GM23338 (cell line): Measurements from ENCODE around the gene KNOP1. TPM values are rescaled to one million over a fixed set of nuclear protein-coding genes. Genes with fewer than 3 reads are reported as not detected.

ENCODE experiments used
- ATAC-seq: fragments of 200-7000 bp; cut with Tn5 transposase; 3 replicates; pipeline ENCODE4 v1.9.1; 2020
- DNase-seq: peaks from one replicate; pipeline ENCODE4 v3.0.0-alpha.2; 2015; ENCODE audit warnings: low spot score
- H2AFZ ChIP-seq: fragments of 200-600 bp; sonication (generic); 2 replicates; pipeline ENCODE4 v1.8.0; 2016; ENCODE audit warnings: antibody characterized with exemption, mild to moderate bottlenecking, moderate library complexity
- H3F3A ChIP-seq: fragments of 200-600 bp; sonication (generic); replicated peaks from 2 replicates; pipeline ENCODE4 v1.8.0; 2017; ENCODE audit warnings: antibody characterized with exemption, mixed run types, low read depth
- H3K27ac ChIP-seq: fragments of 200-600 bp; sonication (generic); 2 replicates; pipeline ENCODE4 v1.6.1; 2016; ENCODE audit warnings: low read depth
- H3K27me3 ChIP-seq: fragments of 200-600 bp; sonication (generic); 2 replicates; pipeline ENCODE4 v1.8.0; 2016; ENCODE audit warnings: mild to moderate bottlenecking, mixed run types, moderate library complexity; ENCODE audit not compliant: insufficient read depth
- H3K36me3 ChIP-seq: fragments of 200-600 bp; sonication (generic); 2 replicates; pipeline ENCODE4 v1.8.0; 2016; ENCODE audit warnings: mild to moderate bottlenecking; ENCODE audit not compliant: insufficient read depth
- H3K4me1 ChIP-seq: fragments of 200-600 bp; sonication (generic); 2 replicates; pipeline ENCODE4 v1.8.0; 2016; ENCODE audit warnings: mild to moderate bottlenecking, moderate library complexity; ENCODE audit not compliant: insufficient read depth
- H3K4me2 ChIP-seq: fragments of 200-600 bp; sonication (generic); 2 replicates; pipeline ENCODE4 v1.7.1; 2017; ENCODE audit warnings: mixed run types
- H3K4me3 ChIP-seq: fragments of 200-600 bp; sonication (generic); 2 replicates; pipeline ENCODE4 v1.6.1; 2016; ENCODE audit warnings: mixed run types
- H3K79me2 ChIP-seq: fragments of 200-600 bp; sonication (generic); replicated peaks from 2 replicates; pipeline ENCODE4 v1.8.0; 2017; ENCODE audit warnings: mild to moderate bottlenecking; ENCODE audit not compliant: insufficient read depth
- H3K9me2 ChIP-seq: fragments of 200-600 bp; sonication (generic); 2 replicates; pipeline ENCODE4 v1.8.0; 2017; ENCODE audit not compliant: insufficient read depth
- H4K20me1 ChIP-seq: fragments of 200-600 bp; sonication (generic); replicated peaks from 2 replicates; pipeline ENCODE4 v1.8.0; 2017; ENCODE audit warnings: mild to moderate bottlenecking; ENCODE audit not compliant: insufficient read depth
- H3K27ac Mint-ChIP-seq: 2 replicates; pipeline ENCODE4 v1.8.0; 2020; ENCODE audit warnings: inconsistent platforms, mild to moderate bottlenecking, moderate library complexity, mixed read lengths
- H3K27me3 Mint-ChIP-seq: 3 replicates; pipeline ENCODE4 v1.8.0; 2022; ENCODE audit warnings: low read depth, mild to moderate bottlenecking, moderate library complexity, mixed read lengths, inconsistent platforms; ENCODE audit not compliant: insufficient read depth, poor library complexity
- H3K36me3 Mint-ChIP-seq: 3 replicates; pipeline ENCODE4 v1.8.0; 2021; ENCODE audit warnings: low read depth, mild to moderate bottlenecking, inconsistent platforms, moderate library complexity, mixed read lengths
- H3K4me1 Mint-ChIP-seq: 3 replicates; pipeline ENCODE4 v1.8.0; 2020; ENCODE audit warnings: mild to moderate bottlenecking, inconsistent platforms, mixed read lengths
- H3K4me3 Mint-ChIP-seq: 3 replicates; pipeline ENCODE4 v1.8.0; 2021; ENCODE audit warnings: moderate library complexity, mild to moderate bottlenecking, inconsistent platforms, mixed read lengths
- H3K9me3 Mint-ChIP-seq: 3 replicates; pipeline ENCODE4 v1.8.0; 2020; ENCODE audit warnings: moderate library complexity, mild to moderate bottlenecking, inconsistent platforms, mixed read lengths
- CREB1 ChIP-seq: fragments of 250-450 bp; sonication (Bioruptor Pico); IDR thresholded peaks from 2 replicates; pipeline ENCODE4 v1.5.0; 2020; ENCODE audit warnings: low read depth, mild to moderate bottlenecking, moderate library complexity
- ETS1 ChIP-seq: IDR thresholded peaks from 2 replicates; pipeline ENCODE4 v1.6.1; 2016; ENCODE audit warnings: antibody characterized with exemption
- EZH2 ChIP-seq: fragments of 200-600 bp; sonication (generic); IDR thresholded peaks from one replicate; pipeline ENCODE4 v1.8.0; 2017; ENCODE audit warnings: antibody characterized with exemption, mild to moderate bottlenecking, low read depth; ENCODE audit not compliant: unreplicated experiment
- POLR2AphosphoS5 ChIP-seq: IDR thresholded peaks from 2 replicates; pipeline ENCODE4 v1.6.1; 2016; ENCODE audit warnings: antibody characterized with exemption, low read depth
- REST ChIP-seq: IDR thresholded peaks from one replicate; pipeline ENCODE4 v1.6.1; 2018; ENCODE audit warnings: antibody characterized with exemption; ENCODE audit not compliant: unreplicated experiment
- STAT1 ChIP-seq: IDR thresholded peaks from one replicate; pipeline ENCODE4 v1.6.1; 2016; ENCODE audit warnings: antibody characterized with exemption; ENCODE audit not compliant: unreplicated experiment
- ZNF462 ChIP-seq: fragments of 250-450 bp; sonication (Bioruptor Pico); IDR thresholded peaks from 2 replicates; pipeline ENCODE4 v1.5.0; 2020; ENCODE audit warnings: mild to moderate bottlenecking, moderate library complexity
- polyA plus RNA-seq: library from polyadenylated mRNA; unstranded; fragments of >200 nt; fragmentation: Nextera tagmentation; extraction: Ambion mirVana; gene quantifications from 2 replicates; pipeline ENCODE4 v1.2.1, GENCODE V29; 2016
- total RNA-seq: library from RNA; depleted of rRNA; stranded (reverse); fragments of >200 nt; shearing (Covaris generic); gene quantifications from 2 replicates; pipeline ENCODE4 v1.2.3, GENCODE V29; 2014

KNOP1 gene
- total and polyA plus RNA-seq, 2 experiments from 2014 or later, result 57.7 to 190 TPM

GRCh38 chr16:19683453-19684236 is 34.4 kb downstream of the KNOP1 start:
- H3K9me2 ChIP-seq, result no peaks in the 10 kb centered on the region
- DNase-seq, result no peak
- no peak overlapping the region for H3K27ac Mint-ChIP-seq
- no peaks in the 10 kb centered on the region; the same call in 1 of the 2 replicates for H4K20me1 ChIP-seq
- no peak overlapping the region for H3K27ac ChIP-seq
- H3K36me3 ChIP-seq, result peaks cover 9% of the 10 kb centered on the region
- H3K4me2 ChIP-seq, result no peak overlapping the region
- no peaks in the 10 kb centered on the region for H3K79me2 ChIP-seq
- peaks cover 7% of the 10 kb centered on the region; the same call in 2 of the 3 replicates for H3K9me3 Mint-ChIP-seq
- H3K36me3 Mint-ChIP-seq, result peaks cover 53% of the 10 kb centered on the region
- H3K27me3 Mint-ChIP-seq, result peaks cover 5% of the 10 kb centered on the region
- no peaks in the 10 kb centered on the region for H3F3A ChIP-seq
- no peaks in the 10 kb centered on the region for H3K27me3 ChIP-seq
- TF ChIP-seq ZNF462 (CRISPR knock-in tag) (no peak), CREB1 (CRISPR knock-in tag) (no peak), EZH2 (no peak), REST (no peak), STAT1 (no peak), POLR2AphosphoS5 (no peak), ETS1 (no peak)
- H2AFZ ChIP-seq, result no peak overlapping the region
- H3K4me3 ChIP-seq, result no peak overlapping the region
- peaks cover 3% of the 10 kb centered on the region; the same call in 2 of the 3 replicates for H3K4me1 Mint-ChIP-seq
- no peaks in the 10 kb centered on the region for H3K4me1 ChIP-seq
- no peak overlapping the region for H3K4me3 Mint-ChIP-seq
- ATAC-seq, result no peak
